Measurements from ENCODE around the gene CLDN19.
A peak's percentile ranks its signal among the peaks of the same experiment; 100 is the strongest.
"Not testable (repeated sequence)": the region's sequence is repeated elsewhere in the genome, so short reads cannot be mapped to it uniquely, and the experiment has no call there.

The CLDN19 gene

DNA sequence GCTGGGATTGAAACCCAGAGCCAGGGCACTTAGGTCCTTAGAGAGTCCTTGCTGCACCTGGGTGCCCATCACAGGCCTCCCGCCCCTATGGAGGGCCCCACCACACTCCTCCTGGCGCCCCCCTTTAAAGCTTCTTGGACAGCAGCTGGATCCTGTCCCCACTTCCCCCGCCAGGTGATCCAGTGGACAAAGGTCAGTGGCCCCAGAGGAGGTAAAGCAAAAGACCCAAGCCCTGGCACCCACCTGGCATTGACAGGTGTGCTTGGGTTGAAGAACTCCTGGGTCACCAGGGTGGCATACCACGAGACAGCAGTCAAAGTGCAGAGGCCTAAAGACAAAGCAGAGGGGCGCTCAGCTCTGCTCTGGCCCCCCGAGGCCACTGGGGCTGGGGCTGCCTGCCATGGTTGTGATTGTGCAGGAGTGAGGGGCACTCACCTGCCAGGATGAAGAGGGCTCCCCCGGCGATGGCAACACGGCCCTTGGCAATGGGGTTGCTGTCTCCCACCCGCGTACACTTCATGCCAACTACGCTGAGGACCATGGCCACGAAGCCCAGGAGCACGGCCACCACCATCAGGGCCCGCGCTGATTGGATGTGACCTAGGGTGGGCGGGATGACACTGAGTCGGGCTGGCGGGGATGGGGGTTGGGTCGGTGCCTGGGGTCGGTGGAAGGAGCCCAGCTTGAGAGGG lies 1.9 kb downstream of the CLDN19 start:
- DNase-seq (ENCODE audit: low spot score), result no peak

DNA sequence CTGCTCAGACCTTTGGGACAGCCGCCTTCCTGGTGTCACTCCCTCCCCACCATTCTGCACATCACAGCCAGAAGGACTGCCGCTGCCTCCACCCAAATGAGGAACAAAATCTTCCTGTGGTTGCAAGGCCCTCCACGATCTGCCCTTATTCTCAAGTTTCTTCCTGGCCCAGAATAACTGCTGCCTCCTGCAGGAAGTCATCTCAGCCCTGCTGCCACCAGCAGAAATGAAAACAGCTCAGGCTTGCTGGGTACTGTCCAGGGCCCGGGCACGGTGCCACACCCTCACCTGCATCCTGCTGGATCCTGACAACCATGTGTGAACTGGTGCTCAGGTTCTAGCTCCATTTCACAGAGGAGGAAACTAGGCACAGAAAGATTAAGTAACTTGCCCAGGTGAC lies 2.8 kb downstream of the CLDN19 start:
- DNase-seq (ENCODE audit: low spot score), result no peak

DNA sequence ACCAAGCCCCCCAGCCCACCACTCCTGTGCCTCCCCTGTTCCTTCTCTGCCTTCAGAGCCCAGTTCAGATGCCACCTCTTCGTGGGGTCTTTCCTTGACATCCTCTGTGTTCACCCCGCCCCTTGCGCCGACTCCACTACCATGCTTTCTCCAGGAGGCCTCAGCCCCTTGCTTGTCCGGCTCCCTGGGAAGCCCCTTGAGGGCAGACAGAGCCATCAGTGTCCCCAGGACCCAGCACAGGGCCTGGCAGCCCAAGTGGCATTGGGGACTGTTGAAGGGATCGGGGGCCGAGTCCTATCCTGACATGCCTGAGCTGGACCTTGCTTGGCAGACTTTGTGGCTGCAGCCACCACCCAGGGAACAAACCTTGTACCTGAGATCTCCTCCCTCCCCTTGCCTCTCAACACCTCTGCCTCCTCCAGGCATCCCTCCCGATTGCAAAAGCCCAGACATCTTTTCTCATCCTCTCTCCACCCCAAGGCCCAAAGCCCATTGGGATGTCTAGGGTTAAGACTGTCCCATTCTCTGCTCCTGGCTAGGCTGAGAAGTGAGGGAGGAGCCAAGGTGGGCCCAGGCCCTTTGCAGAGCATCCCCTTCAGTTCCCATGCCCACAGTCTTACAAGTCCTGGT lies 3.4 kb downstream of the CLDN19 start:
- DNase-seq (ENCODE audit: low spot score), result no peak

DNA sequence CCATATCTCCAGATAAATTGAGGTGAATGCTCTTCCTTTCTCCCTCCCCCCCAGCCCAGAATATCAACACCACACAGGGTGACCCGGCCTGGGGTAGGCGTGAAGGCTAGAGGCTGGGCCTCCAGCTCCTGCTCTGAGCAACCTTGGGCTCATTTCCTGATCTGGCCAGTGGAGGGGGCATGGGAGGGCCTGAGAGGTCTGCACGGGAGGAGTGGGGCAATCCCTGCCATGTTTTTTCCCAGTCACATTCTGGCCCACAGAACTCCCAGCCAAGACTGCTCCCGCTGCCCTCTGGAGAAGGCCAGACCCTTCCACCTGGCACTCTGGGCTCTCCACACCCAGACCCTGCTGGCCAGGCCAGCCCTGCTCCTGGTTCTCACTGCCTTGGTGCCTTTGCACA lies 3.9 kb downstream of the CLDN19 start:
- DNase-seq (ENCODE audit: low spot score), result no peak

DNA sequence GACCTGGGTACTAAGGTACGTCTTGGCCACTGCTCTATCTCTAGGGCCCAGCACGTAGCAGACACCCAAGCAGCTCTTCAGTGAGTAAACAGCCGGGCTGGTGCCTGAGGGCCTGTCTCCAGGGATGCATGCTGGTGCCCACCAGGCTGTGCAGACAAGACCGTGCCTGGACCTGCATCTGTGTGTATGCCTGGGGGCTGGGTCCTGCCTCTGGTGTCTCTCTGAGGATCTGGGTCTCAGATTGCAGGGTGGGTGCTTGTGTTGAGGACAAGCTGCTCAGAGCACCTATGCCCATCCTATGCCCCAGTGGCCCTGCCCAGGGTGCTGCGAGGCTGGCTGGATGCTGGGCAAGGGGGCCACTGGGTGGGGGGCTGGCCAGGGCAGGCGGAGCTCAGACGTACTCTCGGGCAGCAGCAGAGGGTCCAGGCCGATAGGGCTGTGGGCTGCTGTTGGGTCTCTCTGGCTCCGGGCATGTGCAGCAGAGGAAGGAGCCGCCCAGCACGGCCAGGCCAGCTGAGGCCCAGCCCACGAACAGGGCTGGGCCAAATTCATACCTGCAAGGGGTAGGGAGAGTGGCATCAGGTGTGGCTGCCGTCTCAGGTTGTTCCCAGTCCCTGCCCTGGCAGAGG lies 4.4 kb downstream of the CLDN19 start:
- no peak for DNase-seq (ENCODE audit: low spot score)

DNA sequence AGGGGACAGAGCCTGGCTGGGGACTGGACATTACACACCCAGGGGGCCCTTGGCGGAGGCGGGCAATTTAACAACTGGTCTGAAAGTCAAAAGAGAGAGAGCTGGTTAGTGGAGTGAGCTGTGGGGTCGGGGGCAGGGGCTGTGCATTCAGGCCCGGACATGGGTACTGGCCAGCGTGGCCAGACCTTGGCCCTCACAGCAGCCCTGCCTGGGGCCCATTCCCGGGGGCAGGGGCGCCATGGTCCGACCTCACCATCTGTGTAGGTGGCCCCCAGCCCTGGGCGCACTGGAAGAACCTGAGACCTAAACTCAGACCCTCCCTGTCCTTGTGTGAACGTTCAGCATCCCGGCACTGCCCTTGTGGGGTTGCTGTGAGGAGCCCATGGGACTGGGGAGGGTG lies 5.0 kb downstream of the CLDN19 start:
- DNase-seq (ENCODE audit: low spot score), result no peak

DNA sequence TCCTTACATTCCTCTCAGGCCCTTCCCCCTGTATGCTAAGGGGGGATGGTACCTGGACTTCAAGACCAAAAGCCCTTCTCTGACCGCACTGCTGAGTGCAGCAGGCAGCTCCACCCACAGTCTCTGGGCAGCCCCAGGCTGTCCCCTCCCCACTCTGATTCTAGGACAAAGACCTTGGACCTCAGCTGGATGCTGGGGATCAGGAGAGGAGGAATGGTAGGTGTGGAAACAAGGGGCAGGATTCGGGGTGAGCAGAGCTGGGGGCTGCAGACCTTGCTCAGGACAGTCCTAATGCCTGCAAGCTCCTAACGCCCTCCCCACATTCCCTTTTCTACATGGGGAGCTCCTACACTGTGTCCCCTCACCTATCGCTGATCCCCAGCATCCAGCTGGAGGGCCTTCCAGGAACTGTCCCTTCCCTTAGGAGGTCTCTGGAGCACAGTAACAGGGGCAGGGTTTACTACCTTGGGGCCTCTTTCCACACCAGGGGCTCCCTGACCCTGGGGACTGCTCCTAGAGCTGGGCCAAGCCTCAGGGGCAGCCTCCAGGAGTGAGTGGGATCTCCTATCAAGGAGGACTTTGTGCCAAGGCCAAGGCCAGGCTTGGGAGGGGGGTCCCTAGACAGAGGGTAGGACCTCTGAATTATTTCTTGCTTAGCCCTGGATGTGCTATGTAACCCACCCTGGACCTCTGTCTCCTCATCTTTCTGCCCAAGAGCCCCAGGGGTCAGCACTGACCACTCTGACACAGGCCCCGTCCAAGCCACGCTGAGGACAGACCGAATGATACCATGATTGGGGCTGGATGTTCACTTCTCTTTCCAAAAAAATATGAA lies 5.6 kb downstream of the CLDN19 start:
- DNase-seq (ENCODE audit: low spot score), result no peak

DNA sequence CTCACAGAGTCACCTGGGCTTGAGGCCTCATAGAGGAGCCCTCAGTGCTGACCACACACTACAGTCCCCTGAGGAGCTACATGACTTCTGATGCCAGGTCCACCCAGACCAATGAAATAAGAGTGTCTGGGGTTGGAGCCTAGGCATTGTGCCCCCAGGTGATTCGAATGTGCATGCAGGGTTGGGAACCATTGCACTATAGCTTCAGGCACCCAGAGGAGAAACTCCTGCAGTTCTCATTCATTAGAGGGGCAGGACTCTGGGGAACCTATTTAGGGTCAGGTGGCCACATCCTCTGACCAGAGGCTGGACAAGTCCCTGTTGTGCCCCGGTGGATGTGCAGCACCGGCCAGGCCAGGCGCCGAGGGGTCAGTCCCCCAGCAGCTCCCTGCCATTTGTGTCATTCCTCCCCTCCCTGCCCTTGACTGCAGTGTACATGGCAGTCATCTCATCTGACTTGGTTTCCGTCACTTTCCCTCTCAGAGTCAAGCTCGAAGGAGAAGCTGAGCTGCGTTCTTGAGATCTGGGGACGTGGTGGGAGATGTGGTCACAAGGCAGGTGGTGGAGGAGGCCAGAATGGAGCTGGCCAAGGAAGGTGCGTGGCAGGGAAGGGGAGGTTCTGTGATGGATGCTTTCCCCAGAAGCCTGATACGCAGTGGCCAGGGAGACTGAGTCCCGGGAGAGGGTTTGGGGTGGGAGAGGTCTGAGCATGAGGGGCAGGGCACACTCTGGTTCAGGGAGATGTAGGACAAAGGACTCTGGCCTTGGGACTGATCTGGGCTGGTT lies 6.4 kb downstream of the CLDN19 start:
- no peak for DNase-seq (ENCODE audit: low spot score)

DNA sequence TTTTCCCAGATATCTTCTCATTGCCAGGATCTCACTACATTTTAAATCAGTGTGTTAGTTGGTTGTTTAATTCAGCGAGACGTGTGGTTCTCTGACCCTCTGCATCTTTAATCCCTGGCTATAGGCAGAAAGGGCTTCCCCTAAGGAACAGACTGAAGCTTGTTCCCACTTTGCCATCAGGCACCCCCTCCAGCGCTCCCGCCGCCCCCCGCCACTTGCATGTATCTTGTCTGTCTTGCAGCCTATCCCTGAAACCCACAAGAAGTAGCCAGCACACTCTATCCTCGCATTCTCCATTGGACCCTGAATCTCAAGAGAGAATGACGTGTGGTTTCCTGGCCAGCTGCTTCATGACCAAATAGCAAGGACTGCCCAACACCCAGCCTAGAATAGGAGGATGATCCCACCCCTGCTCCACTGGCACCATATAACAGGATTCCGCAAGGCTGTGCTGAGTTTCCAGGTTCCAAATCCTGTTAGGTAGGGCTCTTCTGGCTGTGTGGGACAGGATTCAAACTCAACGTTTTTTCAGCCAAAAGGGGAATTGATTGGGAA lies 7.8 kb downstream of the CLDN19 start:
- DNase-seq (ENCODE audit: low spot score), result no peak

DNA sequence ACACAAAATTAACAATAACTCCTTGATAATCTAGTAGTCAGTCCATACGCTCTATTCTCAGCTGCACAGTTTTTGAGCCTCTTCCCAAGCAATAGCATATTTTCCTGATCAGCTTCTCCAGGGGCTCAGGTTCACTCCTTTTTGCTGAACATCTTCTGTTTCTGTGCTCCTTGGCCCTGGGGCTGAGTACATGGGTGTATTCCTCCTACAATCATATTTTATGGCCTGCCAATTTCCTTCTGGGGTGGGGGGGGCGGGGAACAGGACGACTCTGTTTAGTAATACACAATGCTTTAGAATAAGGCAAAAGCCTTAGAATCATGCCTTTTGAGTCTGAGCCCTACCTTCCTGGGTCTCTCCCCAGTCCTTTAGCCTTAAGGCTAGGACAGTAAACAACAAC lies 8.5 kb downstream of the CLDN19 start:
- no peak for DNase-seq (ENCODE audit: low spot score)

DNA sequence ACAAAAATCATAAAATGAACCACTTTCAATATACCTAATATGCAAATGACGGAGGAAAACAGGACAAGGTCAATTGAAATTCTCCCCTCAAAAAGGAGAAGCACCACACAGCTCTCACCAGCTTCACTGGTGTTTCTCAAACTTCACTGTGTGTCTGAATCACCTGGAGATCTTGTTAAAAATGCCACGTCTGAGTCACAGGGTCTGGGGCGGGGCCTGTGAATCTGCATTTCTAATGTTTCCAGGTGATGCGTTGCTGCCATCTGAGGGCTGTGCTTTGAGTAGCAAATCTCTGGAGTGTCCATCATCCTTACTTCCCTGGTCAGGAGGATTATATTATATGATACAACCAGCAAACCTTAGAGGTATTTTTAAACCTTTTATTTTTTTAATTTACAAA lies 9.0 kb downstream of the CLDN19 start:
- DNase-seq (ENCODE audit: low spot score), result peak; percentile 42

DNA sequence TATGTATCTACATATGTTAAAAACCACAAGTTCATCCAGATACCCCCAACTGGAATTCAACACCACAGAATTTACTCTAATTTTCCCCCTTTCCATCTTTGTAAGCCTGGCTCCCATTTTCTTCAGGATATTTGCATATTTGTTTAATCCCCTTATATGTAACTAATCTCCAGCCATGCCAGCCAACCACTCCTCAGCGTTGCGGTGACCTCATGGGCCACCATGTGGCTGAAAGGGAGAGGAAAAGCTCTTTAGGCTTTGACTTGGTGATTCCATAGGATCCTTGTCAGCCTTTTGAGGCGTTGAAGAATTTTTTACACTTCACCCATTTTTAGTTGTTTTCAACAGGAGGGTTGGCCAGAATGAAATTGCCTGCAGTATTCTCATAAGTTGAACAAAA lies 10.0 kb downstream of the CLDN19 start:
- DNase-seq (ENCODE audit: low spot score), result no peak

DNA sequence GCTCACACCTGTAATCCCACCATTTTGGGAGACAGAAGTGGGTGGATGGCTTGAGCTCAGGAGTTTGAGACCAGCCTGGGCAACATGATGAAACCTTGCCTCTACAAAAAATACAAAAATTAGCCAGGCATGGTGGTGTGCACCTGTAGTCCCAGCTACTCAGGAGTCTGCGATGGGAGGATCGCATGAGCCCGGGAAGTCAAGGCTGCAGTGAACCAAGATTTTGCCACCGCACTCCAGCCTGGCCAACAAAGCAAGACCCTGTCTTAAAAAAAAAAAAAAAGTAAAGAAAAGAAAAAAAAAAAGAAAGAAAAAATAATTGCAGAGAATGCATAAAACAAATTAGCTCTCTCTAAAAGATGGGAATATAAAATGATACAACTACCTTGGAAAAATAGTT lies 14.2 kb downstream of the CLDN19 start:
- DNase-seq (ENCODE audit: low spot score), result not testable (repeated sequence)

DNA sequence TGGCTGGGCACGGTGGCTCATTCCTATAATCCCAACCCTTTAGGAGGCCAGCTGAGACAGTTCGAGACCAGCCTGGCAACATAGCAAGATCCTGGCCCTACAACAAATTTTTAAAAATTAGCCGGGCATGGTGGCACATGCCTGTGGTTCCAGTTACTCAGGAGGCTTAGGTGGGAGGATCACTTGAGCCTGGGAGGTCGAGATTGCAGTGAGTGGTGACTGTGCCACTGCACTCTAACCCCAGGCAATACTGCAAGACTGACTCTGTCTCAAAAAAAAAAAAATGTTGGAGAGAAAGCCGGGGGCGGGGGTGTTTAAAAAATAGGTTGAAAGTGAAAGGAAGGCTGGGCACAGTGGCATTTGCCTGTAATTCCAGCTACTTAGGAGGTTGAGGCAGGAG lies 16.5 kb downstream of the CLDN19 start:
- no peak for DNase-seq (ENCODE audit: low spot score)

DNA sequence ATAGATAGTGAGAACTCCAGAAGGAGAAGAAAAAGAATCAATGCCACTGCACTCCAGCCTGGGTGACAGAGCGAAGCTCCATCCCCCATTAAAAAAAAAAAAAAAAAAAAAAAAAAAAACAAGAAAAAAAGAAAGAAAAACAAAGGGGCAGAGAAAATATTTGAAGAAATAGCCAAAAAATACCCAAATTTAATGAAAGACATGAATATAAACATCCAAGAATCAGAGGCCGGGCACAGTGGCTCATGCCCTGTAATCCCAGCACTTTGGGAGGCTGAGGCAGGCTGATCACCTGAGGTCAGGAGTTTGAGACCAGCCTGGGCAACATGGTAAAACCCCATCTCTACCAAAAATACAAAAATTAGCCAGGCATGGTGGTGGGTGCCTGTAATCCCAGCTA lies 17.6 kb downstream of the CLDN19 start:
- DNase-seq (ENCODE audit: low spot score), result not testable (repeated sequence)

DNA sequence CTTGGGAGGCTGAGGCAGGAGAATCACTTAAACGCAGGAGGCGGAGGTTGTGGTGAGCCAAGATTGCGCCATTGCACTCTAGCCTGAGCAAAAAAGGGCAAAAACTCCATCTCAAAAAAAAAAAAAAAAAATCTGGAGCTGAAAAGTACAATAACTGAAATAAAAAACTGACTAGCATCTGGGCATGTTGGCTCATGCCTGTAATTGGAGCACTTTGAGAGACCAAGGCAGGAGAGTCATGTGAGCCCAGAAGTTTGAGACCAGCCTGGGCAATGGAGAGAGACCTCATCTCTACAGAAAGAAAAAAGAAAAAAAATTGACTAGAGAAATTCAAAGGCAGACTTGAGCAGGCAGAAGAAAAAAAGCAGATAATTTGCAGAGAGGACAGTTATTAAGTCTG lies 18.1 kb downstream of the CLDN19 start:
- no peak for DNase-seq (ENCODE audit: low spot score)

DNA sequence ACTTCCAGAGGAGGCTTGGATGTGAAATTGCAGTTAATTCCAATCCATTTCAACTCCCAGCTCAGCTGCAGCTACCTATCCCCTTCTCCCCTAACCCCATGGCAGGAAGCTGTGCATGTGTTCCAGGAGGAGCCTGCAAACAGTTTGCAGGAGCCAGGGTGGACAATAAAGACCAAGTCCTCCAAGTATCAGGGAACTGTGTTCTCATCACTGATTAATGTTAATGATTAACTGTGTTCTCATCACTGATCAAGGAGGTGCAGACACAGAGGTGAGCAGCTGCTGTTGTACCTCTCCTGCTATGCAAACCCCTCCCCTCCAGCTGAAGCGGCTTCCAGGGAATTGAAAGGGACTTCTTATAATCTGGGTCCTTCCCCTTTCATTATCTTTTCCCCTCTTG lies 19.2 kb downstream of the CLDN19 start:
- peak; percentile 34 for DNase-seq (ENCODE audit: low spot score)

DNA sequence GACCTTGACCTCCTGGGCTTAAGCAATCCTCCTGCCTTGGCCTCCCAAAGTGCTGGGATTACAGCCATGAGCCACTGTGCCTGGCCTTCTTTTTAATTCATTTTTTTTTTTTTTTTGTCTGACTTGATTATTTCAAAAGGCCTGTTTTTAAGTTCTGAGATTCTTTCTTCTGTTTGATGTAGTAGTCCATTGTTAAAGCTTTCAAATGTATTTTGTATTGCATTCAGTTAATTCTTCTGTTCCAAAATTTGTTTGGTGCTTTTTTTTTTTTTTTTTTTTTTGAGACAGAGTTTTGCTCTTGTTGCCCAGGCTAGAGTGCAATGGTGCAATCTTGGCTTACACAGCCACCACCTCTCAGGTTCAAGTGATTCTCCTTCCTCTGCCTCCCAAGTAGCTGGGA lies 25.6 kb downstream of the CLDN19 start:
- not testable (repeated sequence) for DNase-seq (ENCODE audit: low spot score)

DNA sequence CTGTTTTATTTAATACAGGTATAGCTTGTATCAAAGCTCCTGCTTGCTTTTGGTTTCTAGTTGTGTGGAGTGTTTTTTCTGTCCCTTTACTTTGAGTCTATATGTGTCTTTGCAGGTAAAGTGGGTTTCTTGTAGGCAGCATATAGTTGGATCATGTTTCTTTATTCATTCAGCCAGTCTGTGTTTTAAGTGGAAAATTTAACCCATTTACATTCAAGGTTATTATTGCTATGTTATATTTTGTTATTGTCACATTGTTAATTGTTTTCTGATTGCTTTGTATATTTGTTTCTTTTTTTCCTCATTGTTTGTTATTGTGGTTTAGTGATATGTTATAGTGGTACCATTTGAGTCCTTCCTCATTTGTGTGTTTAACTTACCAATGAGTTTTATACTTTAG lies 26.7 kb downstream of the CLDN19 start:
- DNase-seq (ENCODE audit: low spot score), result no peak

DNA sequence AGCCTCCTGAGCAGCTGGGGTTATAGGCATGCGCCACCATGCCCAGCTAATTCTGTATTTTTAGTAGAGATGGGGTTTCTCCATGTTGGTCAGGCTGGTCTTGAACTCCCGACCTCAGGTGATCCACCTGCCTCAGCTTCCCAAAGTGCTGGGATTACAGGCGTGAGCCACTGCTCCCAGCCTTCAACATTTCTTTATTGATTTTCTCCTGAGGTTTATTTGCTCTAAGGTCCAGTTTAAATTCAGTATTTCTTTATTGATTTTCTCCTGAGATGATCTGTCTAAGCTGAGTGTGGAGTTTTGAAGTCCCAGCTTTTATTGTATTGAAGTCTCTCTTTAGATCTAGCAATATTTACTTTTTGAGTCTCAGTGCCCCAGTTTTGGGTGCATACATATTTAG lies 27.2 kb downstream of the CLDN19 start:
- DNase-seq (ENCODE audit: low spot score), result not testable (repeated sequence)

DNA sequence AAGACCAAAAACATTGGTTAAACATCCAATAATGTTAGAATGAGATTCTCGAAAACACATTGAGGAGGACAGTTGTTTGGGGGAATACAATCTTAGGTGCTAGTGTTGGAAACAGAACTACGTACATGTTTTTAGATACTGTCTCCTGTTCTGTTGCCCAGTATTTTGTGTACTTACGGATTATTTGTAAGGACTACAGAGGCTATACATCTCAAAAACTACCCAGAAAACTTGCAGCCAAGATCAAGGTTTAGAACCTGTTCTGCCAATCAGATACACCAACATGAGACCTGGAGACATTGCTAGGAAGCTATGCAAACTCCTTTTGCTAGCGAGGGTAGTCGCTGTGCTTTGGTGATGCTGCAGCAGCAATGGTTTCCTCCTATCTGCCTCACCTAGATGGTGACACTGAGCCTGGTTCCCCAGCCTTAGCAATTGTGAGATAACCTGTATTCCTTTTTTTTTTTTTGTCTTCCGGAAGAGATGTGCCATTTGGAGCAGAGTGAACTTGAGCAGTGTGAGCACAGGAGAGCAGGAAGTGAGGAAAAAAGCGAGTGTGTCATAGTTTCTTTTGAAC lies 36.1 kb downstream of the CLDN19 start:
- DNase-seq (ENCODE audit: low spot score), result no peak

Data from SW480 (cell line).